ENCODE measurements around the gene SEMA3C.

SEMA3C gene

GRCh38 chr7:80847027-80847426, 71.8 kb downstream of the SEMA3C start:
- DNase-seq = no peak

GRCh38 chr7:80844916-80845315, 73.9 kb downstream of the SEMA3C start:
- no peak for DNase-seq

GRCh38 chr7:80843018-80843677, 75.7 kb downstream of the SEMA3C start:
- DNase-seq = no peak

GRCh38 chr7:80842022-80842790, 76.6 kb downstream of the SEMA3C start:
- no peak for DNase-seq

GRCh38 chr7:80841423-80841955, 77.4 kb downstream of the SEMA3C start:
- DNase-seq = no peak

DNA sequence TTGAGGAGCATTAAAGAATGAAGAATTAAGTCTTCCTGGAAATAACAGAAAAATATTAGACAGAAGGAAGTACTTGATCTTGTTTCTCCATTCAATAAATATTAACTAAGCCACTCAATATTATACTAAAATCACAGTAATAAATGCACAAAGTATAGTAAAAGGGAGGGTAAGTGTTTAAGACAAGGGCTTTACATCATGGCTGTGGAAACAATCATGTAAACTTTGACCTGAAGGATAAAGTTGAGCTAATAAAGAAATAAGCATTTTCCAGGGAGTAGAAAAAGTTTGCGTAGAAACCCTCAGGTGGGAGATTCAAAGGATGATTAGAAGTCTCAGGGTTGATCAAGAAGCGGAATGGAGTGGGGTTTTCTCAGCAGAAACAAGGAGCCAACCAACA, 78.2 kb downstream of the SEMA3C start:
- no peak for DNase-seq

DNA sequence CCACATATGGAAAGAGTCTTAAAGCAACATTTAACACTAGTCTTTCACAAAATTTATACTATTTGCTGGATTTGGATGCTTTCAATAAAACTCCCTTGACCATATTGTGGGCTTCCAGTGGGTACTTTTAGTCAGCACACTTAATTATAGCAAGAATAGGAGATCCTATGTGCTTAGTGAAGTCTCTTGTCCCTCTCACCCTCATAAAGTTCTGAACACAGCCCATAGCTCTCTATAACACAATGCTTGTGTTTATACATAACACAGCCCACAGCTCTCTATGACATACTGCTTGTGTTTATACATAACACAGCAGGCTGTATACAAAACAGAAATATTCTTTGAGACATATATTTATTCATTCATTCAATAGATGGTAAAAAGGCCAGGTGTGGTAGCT, 79.0 kb downstream of the SEMA3C start:
- DNase-seq = no peak

DNA sequence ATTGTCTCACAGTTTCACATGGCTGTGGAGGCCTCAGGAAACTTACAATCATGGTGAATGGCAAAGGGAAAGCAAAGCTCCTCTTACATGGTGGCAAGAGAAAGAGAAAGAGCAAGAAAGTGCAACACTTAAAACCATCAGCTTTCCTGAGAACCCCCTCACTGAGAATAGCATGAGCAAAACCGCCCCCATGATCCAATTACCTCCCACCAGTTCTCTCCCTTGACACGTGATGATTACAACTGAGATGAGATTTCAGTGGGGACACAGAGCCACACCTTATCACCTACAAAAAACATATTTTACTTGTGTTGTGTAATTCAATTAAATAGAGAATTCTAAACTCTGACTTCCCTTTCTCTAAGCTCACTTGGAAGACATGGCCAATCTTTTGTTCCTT, 80.2 kb downstream of the SEMA3C start:
- no peak for DNase-seq

DNA sequence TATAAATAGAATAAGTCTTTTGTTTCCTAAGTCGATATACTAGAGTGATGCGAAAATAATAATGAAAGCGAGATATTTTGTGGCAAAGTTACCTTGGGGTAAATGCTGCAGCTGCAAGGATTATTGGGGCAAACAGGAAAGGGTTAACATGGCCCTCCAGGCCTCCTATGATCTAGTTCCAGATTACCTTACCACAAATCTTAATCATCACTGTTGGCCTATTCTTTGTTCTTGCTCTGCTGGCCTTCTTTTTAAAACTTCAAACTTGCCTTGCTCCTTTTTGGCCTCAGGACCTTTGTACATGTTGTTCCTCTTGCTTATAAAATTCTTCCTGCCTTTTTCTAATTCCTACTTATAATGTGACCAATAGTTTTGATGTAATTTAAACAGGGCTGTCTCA, 81.5 kb downstream of the SEMA3C start:
- DNase-seq = no peak

DNA sequence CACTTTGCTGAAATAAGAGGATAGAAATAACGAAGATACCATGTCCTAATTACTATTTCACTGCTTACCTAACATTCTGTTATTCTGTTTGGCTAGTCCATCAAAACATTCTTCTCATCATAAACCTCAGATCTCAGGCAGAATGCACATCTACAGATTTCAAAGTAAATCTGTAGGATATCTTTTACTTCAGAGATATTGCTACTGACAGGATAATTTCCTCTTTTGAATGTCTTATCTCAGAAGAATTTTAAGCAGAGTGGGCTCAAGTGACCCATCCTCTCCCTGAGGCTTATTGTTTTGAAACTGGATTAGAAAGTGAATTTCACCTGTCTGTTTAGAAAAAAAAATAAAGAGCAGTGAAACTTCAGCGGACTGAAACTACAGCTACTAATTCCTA, 83.6 kb downstream of the SEMA3C start:
- no peak for DNase-seq

DNA sequence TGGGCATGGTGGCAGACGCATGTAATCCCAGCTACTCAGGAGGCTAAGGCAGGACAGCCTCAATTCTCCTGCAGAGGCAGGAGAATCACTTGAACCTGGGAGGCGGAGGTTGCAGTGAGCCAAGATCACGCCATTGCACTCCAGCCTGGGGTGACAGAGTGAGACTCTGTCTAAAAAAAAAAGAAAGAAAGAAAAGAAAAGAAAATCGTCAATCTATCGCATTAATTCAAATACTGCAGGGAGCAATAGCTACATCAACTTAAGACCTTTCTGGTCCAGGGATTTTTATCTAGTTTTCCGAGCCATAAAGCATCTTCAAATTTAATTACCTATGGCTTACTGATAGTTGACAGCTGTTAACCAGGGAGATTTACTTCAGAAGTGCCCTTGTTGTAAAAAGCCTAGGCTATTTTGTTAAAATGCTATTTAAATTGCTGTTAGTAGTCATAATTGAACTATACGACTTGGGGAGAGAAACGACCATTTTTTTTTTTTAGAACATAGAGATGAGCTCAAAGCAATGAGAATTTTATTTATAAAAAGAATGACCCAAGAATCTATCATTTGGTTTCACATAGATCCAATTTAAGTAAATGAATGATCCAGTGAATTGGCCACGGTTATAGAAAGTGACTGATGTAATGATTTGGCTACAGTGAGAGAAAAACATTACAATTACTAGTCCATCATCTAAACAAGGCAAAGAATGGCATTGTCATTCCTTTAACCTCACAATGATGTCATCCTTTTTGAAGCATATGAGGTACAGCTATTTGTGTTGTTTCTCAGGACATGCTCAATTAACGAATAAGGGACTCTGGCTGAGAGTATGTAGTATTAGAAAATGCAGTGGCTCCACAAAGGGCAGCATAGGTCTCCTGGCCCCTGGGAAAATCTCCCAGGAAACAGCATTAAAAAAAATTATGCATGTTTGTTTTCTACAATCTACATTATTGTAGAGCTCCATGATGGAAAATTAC, 85.3 kb downstream of the SEMA3C start:
- no peak for DNase-seq

- no peak for DNase-seq
Measured at GRCh38 chr7:80832006-80832405, 86.8 kb downstream of the SEMA3C start.

- no peak for DNase-seq
Measured at GRCh38 chr7:80830584-80831285, 88.1 kb downstream of the SEMA3C start.

GRCh38 chr7:80830010-80830409, 88.8 kb downstream of the SEMA3C start:
- no peak for DNase-seq

DNA sequence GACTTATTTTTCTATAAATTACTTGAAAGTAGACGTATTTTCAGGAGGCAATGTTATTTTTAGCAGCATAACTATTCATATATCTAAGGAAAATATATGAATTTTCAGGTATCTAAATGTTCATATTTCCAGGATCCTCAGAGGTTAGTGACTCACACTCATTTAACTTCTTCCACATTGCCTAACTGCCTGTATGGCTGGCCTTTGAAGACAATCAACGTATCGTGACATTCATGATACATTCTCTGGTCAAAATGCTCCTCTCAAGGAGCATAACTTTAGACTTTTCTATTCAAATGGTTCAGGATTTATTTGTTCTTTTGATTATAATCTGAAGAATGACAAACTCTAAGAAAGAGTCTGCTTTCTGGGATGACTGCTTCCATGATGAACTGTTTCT, 89.3 kb downstream of the SEMA3C start:
- no peak for DNase-seq

DNA sequence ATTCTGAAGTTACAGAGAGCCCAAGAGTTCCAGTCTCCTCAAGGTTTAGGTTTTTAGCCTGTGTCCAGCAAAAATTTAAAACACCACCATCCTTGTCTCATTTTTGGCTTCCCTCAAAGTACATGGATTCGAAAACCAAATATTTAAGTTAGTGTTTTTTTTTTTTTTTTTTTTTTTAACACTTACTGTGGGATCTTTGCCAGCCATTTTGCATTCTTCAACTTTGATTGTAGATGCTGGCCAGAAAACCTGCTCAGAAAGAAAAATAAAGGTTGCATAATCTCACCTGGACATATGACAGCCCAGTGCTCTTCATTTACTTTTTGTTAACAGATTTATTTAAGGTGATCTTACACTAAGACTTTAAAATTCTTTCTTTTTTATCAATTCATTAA, 91.6 kb downstream of the SEMA3C start:
- no peak for DNase-seq

GRCh38 chr7:80826520-80827238, 92.2 kb downstream of the SEMA3C start:
- DNase-seq = no peak

DNA sequence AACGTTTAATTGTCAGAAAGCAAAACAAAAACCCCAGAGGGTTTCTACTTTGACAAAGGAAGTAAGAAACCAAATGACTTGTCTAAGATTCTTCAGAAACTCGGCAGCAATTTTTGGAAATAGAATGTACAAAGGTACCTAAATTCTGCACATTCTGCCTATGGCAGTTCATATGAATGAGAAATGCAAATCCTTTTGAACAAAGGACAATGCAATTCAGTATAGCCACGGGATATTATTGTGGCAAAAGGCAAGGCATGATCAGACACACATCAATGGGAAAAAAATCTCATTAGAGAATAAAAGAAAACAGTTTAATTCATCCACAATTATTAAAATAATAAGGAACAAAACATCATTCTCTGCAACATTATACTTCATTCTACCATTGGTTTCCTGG, 93.4 kb downstream of the SEMA3C start:
- no peak for DNase-seq

DNA sequence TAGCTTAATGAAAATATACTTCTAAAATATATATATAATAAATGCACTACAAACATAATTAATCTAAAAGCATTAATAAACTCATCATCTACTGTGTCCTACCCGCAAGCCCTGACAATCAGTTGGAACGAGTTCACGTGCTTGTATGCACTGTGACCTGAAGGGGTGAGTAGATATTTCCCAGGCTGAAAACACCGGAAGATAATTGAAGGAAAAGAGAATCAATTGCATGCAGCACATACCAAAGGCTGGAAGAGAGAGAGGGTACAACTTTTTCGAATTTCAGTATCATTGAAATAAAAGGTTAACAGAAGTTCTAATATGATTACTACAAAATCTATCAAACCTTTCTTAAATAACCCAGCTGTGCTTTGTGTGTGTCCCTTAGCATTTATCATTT, 94.6 kb downstream of the SEMA3C start:
- DNase-seq = no peak

DNA sequence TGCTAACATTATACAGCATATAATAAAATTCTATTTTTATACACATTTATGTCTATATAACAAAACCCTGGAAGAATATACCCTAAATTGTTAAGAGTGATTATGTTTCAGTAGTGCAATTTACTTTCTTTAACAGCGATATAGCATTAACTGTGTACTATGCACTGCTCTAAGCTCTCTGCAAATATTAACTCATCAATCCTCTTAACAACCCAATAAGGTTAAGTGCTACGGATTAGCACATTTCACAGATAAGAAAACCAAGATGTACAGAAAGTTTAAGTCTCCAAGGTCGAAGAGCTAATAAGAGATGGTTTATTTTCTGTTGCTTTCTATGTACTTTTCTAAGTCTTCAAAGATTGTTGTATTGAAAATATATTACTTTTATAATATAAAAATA, 95.8 kb downstream of the SEMA3C start:
- DNase-seq = peak; percentile 5

DNA sequence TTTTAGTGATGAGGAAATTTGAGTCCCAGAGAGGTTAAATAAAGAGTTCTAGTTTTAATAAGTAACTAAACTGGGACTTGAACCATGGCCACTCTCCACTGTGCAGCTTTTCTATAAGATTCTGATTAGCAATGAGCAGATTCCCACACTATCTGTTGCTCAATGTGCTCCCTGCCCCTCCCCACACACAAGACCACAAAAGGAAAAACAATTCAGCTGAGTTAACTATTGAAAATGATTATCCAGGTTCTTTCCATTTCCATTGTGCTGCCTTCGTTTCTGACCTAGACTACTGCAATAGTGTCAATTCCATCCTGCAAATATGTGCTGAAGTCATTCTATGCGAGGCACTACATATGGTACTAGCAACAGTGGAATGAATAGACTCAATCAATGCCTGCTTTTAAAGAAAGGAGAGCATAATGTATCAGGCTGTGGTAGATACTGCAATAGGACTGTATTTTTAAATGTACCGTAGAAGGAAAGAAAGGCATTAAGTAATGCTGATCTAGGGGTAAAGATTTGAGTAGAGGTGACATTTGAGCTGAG, 97.0 kb downstream of the SEMA3C start:
- no peak for DNase-seq

- DNase-seq = no peak
Measured at GRCh38 chr7:80819503-80819902, 99.3 kb downstream of the SEMA3C start.

All from NCI-H510A treated with DMSO at 0.1 percent for 48 hours (cell line).